ENCODE measurements around the gene MEGF6. TPM values are rescaled to one million over a fixed set of nuclear protein-coding genes. Genes with fewer than 3 reads are reported as not detected.

MEGF6 gene
- total and polyA plus RNA-seq, 12 donors, result 1.8 to 14.1 (median 7.0) TPM

DNA sequence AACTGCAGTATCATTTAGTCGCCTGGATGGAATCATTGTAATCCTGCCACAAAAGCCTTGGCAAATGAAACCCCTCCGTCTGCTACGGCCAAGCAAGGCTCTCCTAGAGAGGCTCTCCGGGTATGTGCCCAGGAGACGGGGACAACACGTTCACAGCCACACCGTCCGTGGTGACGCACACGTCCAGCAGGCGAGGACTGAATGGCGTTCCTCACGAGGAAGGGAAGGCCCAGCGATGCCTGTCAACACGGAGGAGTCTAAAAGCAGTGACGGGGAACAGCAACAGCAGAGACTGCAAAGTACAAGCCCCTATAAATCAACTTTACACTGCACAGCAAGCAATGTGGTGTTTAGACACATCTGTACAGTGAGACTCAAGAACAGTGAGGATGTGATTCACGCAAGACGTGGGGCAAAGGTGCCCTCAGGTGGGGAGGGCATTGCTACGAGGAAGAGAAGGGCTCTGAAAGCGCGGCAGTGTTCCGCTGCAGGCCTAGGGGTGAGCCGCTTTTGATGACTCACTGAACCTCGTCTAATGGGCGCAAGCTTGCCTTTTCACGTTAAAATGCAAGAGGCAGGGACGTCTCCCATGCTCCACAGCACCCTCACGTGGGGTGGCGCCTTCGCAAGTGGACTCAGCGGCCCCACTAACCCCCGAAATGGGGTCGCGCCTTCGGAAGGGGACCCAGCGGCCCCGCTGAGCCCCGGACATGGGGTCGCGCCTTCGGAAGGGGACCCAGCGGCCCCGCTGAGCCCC, 31.8 kb upstream of the MEGF6 start:
- H3K27ac ChIP-seq, result no peak overlapping the region
- H3K27me3 ChIP-seq, result no peaks in the 10 kb centered on the region
- peaks cover 0 to 85% (median 16%) of the 10 kb centered on the region in 9 donors for H3K36me3 ChIP-seq
- DNase-seq, result no peak
- H3K4me3 ChIP-seq, result no peak overlapping the region
- TF ChIP-seq, protein P1, sequence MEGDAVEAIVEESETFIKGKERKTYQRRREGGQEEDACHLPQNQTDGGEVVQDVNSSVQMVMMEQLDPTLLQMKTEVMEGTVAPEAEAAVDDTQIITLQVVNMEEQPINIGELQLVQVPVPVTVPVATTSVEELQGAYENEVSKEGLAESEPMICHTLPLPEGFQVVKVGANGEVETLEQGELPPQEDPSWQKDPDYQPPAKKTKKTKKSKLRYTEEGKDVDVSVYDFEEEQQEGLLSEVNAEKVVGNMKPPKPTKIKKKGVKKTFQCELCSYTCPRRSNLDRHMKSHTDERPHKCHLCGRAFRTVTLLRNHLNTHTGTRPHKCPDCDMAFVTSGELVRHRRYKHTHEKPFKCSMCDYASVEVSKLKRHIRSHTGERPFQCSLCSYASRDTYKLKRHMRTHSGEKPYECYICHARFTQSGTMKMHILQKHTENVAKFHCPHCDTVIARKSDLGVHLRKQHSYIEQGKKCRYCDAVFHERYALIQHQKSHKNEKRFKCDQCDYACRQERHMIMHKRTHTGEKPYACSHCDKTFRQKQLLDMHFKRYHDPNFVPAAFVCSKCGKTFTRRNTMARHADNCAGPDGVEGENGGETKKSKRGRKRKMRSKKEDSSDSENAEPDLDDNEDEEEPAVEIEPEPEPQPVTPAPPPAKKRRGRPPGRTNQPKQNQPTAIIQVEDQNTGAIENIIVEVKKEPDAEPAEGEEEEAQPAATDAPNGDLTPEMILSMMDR (IDR thresholded peaks at IDR 0.05), result no peak
- no peaks in the 10 kb centered on the region for H3K9me3 ChIP-seq
- no peak for ATAC-seq
- WGBS, 2 donors, result 89 to 91% methylated on average over 39 to 41 of the region's 43 CpGs
- H3K4me1 ChIP-seq, result peaks cover 0 to under 1% (median 0%) of the 10 kb centered on the region in 9 donors
- intact Hi-C loops (cut with DNase I), result no loop called here

GRCh38 chr1:3641816-3642215, 30.5 kb upstream of the MEGF6 start:
- Histone ChIP-seq H3K27ac (no peak overlapping the region), H3K4me1 (no peaks in the 10 kb centered on the region), H3K4me3 (no peak overlapping the region), H3K36me3 (peaks cover 0 to 85% (median 27%) of the 10 kb centered on the region in 9 donors), H3K27me3 (no peaks in the 10 kb centered on the region), H3K9me3 (no peaks in the 10 kb centered on the region)
- TF ChIP-seq, protein P1 (IDR thresholded peaks at IDR 0.05), result no peak
- ATAC-seq (no peak), DNase-seq (no peak)
- 95 to 96% methylated on average over 11 of the region's 11 CpGs for WGBS, 2 donors
- intact Hi-C loops (cut with DNase I), result no loop called here

GRCh38 chr1:3641046-3641760, 29.9 kb upstream of the MEGF6 start:
- DNase-seq (no peak), ATAC-seq (peak in 1 of 8 donors; percentile 25)
- no peak overlapping the region for H3K4me3 ChIP-seq
- H3K9me3 ChIP-seq, result no peaks in the 10 kb centered on the region
- TF ChIP-seq, protein P1 (IDR thresholded peaks at IDR 0.05), result no peak
- H3K4me1 ChIP-seq, result no peaks in the 10 kb centered on the region
- H3K27ac ChIP-seq, result no peak overlapping the region
- intact Hi-C loops (cut with DNase I), result no loop called here
- H3K27me3 ChIP-seq, result no peaks in the 10 kb centered on the region
- H3K36me3 ChIP-seq, result peaks cover 0 to 85% (median 23%) of the 10 kb centered on the region in 9 donors
- 96 to 97% methylated on average over 26 of the region's 26 CpGs for WGBS, 2 donors

DNA sequence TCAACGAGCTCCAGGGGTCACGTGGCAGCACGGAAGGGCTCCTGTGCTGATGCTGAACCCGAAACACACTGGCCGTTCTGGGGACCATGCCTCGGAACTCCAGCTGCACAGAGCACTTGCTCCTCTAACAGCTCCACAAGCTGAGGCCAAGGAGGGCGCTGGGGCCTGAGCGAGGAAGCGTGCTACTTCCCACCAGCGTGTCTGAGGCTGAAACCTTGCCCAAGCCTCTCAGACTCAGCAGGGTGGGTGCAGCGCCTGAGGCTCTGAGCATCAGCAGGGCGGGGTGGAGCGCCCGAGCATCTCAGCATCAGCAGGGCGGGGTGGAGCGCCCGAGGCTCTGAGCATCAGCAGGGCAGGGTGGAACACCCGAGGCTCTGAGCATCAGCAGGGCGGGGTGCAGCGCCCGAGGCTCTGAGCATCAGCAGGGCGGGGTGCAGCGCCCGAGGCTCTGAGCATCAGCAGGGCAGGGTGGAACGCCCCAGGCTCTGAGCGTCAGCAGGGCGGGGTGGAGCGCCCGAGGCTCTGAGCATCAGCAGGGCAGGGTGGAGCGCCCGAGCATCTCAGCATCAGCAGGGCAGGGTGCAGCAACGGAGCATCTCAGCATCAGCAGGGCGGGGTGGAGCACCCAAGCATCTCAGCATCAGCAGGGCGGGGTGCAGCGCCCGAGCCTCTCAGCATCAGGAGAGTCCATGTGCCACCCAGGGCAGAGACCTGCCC, 29.0 kb upstream of the MEGF6 start:
- peaks cover 0 to 85% (median 25%) of the 10 kb centered on the region in 9 donors for H3K36me3 ChIP-seq
- H3K27ac ChIP-seq, result no peak overlapping the region
- H3K9me3 ChIP-seq, result no peaks in the 10 kb centered on the region
- H3K4me3 ChIP-seq, result no peak overlapping the region
- DNase-seq (no peak), ATAC-seq (no peak)
- 90 to 91% methylated on average over 36 of the region's 36 CpGs for WGBS, 2 donors
- TF ChIP-seq, protein P1 (IDR thresholded peaks at IDR 0.05), result no peak
- intact Hi-C loops (cut with DNase I), result no loop called here
- no peaks in the 10 kb centered on the region for H3K27me3 ChIP-seq
- no peaks in the 10 kb centered on the region for H3K4me1 ChIP-seq
